HG03135 (cell line): Measurements from ENCODE around the gene CSN3.

Experiments
- ATAC-seq: cut with Tn5 transposase; IDR thresholded peaks from one replicate; pipeline ENCODE4 v1.9.1; 2021; ENCODE audit warnings: mild to moderate bottlenecking, moderate library complexity; ENCODE audit not compliant: unreplicated experiment

CSN3 gene

DNA sequence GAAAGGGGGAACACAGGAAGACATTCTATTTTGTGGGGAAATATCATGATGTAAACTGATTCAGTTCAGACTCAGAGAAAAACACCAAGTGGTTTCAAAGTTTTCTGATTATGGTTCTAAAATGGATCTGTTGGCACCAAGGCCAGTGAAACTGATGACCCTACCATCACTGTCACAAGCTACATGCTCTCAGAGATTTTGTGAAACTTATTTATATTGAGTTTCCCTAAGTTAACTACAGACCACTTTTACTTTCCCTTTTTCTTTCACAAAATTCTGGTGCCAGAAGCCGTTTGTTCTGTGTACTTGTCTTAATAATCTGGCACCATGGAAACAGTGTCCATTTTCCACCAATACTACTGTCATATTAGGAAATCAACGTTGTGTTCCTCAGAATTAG lies 48.9 kb downstream of the CSN3 start:
- no peak for ATAC-seq

DNA sequence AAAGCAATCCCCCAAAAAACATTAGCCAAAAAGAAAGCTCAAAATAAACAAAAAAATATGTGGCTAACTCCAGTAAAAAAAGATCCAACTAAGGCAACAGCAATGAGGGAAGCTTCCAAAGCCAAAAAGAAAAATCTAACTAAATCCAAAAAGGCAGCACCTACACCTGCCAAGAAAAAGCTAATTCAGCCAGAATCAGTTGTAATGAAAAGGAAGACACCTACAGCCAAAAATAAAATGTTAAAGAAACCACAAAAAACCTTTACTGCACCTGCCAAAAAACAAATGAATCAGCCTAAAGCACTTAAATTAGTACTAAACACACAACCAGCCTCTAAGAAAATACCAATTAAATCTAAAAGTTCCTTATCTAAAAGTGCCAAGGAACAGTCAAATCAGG lies 55.2 kb downstream of the CSN3 start:
- no peak for ATAC-seq

DNA sequence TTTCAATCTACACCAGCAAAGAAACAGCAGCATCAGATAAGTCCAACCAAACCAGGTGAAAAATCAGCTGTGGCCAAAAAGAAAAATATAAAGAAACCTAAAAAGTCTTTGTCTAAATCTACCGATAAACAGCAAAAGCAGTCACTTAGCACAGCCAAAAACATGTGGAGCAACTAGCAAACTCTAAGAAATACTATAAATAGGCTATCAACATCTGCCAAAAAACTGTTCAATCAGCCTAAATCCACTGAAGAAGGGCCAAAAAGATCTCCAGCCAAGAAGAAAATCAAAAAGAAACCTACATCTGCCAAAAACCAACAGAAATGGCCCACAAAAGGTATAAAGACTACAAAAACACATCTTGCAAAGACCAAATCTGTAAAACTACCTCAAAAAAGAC lies 55.7 kb downstream of the CSN3 start:
- no peak for ATAC-seq

DNA sequence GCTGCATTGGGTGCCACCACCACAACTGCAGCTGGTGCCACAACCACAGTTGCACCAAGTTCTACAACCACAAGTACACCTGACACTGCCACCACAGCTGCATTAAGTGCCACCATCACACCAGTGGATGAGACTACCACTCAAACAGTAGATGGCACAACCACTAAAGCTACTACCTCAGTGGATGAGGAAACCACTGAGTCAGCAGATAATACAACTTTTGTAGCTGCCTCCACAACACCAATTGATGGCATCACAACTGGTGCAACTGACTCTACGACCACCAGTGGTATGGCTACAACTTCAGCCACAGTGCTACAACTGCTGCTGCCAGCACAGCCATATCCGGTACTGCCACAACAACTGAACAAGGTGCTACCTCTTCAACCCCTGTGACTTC lies 57.2 kb downstream of the CSN3 start:
- ATAC-seq, result no peak

- no peak for ATAC-seq
Measured at GRCh38 chr4:70300215-70300614, 57.8 kb downstream of the CSN3 start.
